Activated CD8-positive, alpha-beta memory T cell treated with anti-CD3 and anti-CD28 coated beads, Interleukin-2, amount 50 U/mL, for 24 hours (primary cell): ENCODE data around the gene POU6F2.

Experiments
- DNase-seq: peaks from one replicate; pipeline ENCODE4 v3.0.0-alpha.2; 2020; ENCODE audit errors: extremely low read depth

The POU6F2 gene

GRCh38 chr7:39249635-39250152 lies 272.0 kb downstream of the POU6F2 start:
- no peak for DNase-seq

- DNase-seq = no peak
These were observed 275.2 kb downstream of the POU6F2 start for GRCh38 chr7:39252916-39253315.

- no peak for DNase-seq
These were observed 281.8 kb downstream of the POU6F2 start for GRCh38 chr7:39259391-39260003.

- DNase-seq = no peak
These were observed 282.7 kb downstream of the POU6F2 start for GRCh38 chr7:39260279-39260844.

- no peak for DNase-seq
These were observed 284.1 kb downstream of the POU6F2 start for GRCh38 chr7:39261771-39262170.

- DNase-seq = no peak
These were observed 288.2 kb downstream of the POU6F2 start for GRCh38 chr7:39265641-39266591.

- no peak for DNase-seq
These were observed 291.3 kb downstream of the POU6F2 start for GRCh38 chr7:39269034-39269433.

- DNase-seq = no peak
These were observed 292.3 kb downstream of the POU6F2 start for GRCh38 chr7:39270018-39270417.

GRCh38 chr7:39271402-39271801 lies 293.7 kb downstream of the POU6F2 start:
- no peak for DNase-seq

- DNase-seq = no peak
These were observed 294.4 kb downstream of the POU6F2 start for GRCh38 chr7:39272111-39272510.

- no peak for DNase-seq
These were observed 295.0 kb downstream of the POU6F2 start for GRCh38 chr7:39272691-39273090.

GRCh38 chr7:39280337-39280736 lies 302.6 kb downstream of the POU6F2 start:
- no peak for DNase-seq

GRCh38 chr7:39285256-39285655 lies 307.5 kb downstream of the POU6F2 start:
- DNase-seq = no peak

- no peak for DNase-seq
These were observed 310.6 kb downstream of the POU6F2 start for GRCh38 chr7:39288303-39288702.

GRCh38 chr7:39291628-39292410 lies 314.1 kb downstream of the POU6F2 start:
- no peak for DNase-seq

- DNase-seq = no peak
These were observed 315.5 kb downstream of the POU6F2 start for GRCh38 chr7:39293056-39293823.

GRCh38 chr7:39294022-39294421 lies 316.3 kb downstream of the POU6F2 start:
- no peak for DNase-seq

- DNase-seq = no peak
These were observed 318.1 kb downstream of the POU6F2 start for GRCh38 chr7:39295796-39296195.

GRCh38 chr7:39299695-39300094 lies 322.0 kb downstream of the POU6F2 start:
- DNase-seq = no peak

GRCh38 chr7:39300276-39300675 lies 322.6 kb downstream of the POU6F2 start:
- DNase-seq = no peak

- no peak for DNase-seq
These were observed 323.8 kb downstream of the POU6F2 start for GRCh38 chr7:39301543-39301942.
